Putamen (tissue), 1 donor: ENCODE measurements around the gene UFSP1.
"Not testable (repeated sequence)": the region's sequence is repeated elsewhere in the genome, so short reads cannot be mapped to it uniquely, and the experiment has no call there.

Experiments used
- DNase-seq: peaks from one replicate; pipeline ENCODE4 v3.0.0-alpha.2; 2016; ENCODE audit warnings: low spot score

The UFSP1 gene

DNA sequence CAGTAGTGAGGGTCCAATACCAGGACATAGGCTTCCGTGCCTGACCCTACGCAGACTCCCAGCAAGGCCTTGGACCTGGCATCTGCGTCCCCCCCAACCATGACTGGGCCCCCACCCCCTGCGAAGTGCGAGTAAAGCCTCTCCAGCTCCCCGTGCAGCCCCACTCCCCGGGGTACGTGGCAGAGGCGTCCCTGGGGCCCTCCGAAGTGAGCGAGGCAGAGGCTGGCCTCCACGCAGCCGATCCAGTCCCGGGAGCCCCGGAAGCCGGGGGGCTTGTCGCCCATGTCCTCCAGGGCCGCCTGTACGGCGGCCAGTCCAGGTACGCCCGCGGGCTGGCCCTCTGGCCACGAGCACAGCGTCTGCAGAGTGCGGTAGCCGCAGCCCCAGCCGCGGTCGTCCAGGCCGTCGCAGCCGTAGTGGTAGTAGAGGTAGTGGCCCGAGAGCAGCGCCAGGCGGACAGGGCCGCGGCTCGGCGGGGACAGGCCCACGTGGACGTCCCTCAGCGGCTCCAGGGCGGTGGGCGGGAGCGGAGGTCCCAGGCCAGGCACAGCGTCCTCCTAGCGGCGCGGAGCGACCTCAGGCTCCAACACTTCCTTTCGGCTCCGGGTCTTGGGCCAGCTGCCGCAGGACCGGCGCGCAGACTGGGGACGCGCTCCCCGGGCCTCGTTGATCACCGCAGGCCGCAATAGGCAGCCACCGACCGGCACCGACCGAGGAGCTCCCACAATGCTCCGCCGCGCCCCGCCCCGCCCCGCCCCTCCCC lies at the start of gene UFSP1:
UFSP1 (minus strand) TSS at position 728 of the 763 bp plus-strand sequence; CDS start at position 284, 444 bp downstream.
- DNase-seq: no peak

DNA sequence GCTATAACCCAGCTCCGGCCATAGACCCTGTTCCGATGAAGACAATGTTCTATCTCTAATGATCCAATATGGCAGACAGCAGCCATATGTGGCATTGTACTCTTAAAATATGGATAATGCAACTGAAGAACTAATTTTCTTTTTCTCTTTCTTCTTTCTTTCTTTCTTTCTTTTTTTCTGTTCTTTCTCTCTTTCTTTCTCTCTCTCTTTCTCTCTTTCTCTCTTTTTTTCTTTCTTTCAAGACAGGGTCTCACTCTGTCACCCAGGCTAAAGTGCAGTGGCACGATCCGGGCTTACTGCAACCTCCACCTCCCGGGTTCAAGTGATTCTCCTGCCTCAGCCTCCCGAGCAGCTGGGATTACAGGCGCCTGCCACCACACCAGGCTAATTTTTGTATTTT lies 46.7 kb upstream of the UFSP1 start:
- DNase-seq: not testable (repeated sequence)

DNA sequence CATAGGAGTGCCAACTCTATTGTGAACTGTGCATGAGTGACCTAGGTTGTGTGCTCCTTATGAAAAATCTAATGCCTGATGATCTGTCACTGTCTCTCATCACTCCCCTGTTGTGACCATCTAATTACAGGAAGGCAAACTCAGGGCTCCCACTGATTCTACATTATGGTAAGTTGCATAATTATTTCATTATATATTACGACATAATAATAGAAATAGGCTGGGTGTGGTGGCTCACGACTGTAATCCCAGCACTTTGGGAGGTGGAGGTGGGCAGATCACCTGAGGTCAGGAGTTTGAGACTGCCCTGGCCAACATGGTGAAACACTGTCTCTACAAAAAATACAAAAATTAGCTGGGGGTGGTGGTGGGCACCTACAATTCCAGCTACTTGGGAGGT lies 45.9 kb upstream of the UFSP1 start:
- not testable (repeated sequence) for DNase-seq

DNA sequence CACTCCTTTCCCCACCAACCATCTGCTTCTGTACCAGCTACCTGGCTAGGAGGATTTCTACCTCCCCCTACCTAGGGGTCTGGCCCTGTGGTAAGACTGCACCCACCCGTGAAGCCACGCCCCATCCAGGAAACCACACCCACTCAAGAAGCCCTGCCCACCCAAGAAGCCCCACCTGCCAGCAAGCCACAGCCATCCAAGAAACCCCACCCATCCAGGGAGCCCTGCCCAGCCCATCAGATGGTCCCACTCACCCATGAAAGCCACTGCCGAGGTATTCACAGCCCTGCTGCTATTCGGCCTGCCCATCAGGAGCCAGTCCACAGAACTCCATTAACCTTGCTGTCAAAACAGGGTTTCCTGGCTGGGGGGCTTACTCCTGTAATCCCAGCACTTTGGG lies 44.2 kb upstream of the UFSP1 start:
- no peak for DNase-seq

DNA sequence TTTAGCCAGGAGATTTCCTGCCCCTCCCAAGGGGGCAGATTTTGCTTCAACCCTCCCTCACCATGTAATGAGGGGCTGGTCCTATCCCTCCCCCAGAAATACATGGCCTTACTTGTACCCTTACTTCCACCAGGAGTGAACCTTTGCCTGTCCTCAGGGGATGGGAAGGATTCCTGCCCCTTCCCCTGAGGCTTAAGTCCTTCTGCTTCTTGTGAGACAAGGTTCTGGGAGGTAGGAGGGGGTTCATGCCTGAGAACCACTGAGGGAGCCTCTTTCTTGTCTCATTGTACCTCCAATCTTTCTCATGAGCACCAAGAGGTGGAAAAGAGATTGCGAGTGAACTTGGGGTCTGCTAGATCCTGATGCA lies 40.3 kb upstream of the UFSP1 start:
- DNase-seq: no peak

DNA sequence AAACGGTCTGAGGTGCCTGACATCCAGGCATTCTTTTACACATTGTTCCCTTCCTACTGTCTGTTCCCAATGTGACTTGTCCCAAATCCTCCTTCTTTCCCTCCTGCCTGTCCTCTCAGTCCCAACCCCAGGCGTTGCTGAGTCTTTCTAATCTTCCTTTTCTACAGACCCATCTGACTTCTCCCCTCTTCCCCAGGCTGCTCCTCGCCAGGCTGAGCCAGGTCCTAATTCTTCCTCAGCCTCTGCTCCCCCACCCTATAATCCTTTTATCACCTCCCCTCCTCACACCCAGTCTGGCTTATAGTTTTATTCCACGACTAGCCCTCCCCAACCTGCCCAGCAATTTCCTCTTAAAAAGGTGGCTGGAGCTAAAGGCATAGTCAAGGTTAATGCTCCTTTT lies 34.1 kb upstream of the UFSP1 start:
- DNase-seq: not testable (repeated sequence)

DNA sequence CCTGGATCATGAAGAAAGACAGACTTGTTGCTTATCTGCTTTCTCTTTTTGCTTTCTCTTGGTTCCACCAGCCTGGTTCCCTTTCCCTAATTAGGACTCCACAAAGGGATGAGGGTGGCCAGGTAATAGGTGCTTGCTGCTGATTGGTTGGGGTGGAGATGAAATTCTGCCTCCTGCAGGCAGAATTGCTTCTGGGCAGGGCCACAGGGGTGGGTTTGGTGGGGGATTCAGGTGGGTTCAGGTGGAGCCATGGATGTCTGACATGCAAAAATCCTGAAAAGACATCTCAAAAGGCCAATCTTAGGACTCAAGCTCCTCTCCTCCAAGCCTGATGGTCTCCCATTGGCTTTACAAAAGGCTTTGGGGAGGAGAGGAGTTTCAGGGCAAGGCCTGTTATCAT lies 31.5 kb upstream of the UFSP1 start:
- DNase-seq: no peak

DNA sequence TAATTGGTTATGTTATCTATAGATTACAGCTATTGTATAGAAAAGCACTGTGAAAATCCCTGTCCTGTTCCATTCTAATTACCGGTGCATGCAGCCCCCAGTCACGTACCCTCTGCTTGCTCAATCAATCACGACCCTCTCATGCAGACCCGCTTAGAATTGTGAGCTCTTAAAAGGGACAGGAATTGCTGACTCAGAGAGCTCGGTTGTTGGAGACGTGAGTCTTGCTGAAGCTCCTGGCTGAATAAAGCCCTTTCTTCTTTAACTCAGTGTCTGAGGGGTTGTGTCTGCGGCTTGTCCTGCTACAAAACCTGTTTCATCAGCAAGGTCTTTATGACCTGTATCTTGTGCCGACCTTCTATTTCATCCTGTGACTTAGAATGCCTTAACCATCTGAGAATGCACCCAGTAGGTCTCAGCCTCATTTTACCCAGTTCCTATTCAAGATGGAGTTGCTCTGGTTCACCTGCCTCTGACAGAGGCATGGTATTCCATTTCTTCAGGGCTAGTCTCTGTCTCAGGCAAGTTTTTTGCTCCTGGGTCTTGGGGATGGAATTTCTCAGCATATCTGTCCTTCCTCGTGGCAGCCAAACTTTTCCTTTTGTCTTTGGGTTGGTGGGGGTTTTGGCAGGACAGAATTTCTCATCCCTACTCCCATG lies 30.4 kb upstream of the UFSP1 start:
- not testable (repeated sequence) for DNase-seq

DNA sequence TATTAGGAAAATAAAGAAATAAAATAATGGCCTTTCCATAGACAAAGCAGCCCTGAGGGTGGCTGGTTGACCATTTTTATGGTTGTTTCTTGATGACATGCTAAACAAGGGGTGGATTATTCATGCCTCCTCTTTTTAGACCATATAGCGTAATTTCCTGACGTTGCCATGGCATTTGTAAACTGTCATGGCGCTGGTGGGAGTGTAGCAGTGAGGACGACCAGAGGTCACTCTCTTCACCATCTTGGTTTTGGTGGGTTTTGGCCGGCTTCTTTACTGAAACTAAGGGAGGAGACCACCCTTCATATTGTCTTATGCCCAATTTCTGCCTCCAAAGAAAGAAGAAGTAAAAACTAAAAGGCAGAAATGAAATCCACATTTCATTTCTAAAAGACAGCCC lies 29.8 kb upstream of the UFSP1 start:
- not testable (repeated sequence) for DNase-seq

DNA sequence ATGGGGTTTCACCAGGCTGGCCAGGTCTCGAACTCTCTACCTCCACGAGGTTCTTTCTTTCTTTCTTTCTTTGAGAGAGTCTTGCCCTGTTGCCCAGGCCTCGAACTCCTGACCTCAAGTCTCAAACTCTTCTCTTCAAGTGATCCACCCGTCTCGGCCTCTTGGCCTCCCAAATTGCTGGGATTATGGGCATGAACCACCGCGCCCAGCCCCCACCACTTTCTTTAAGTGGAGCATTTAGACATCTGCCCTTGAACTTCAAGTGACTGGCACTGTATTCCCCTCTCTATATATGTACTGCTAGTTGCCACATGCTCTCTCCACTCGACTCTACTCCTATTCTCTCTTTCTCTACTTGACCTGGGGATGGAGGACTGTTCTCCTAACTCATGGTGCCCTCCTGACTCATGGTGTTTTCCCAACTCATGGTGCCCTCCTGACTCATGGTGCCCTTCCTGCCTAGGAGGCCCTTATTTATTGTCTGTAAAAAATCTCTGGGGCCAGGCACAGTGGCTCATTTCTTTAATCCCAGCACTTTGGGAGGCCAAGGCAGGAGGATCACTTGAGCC lies 25.4 kb upstream of the UFSP1 start:
- no peak for DNase-seq

DNA sequence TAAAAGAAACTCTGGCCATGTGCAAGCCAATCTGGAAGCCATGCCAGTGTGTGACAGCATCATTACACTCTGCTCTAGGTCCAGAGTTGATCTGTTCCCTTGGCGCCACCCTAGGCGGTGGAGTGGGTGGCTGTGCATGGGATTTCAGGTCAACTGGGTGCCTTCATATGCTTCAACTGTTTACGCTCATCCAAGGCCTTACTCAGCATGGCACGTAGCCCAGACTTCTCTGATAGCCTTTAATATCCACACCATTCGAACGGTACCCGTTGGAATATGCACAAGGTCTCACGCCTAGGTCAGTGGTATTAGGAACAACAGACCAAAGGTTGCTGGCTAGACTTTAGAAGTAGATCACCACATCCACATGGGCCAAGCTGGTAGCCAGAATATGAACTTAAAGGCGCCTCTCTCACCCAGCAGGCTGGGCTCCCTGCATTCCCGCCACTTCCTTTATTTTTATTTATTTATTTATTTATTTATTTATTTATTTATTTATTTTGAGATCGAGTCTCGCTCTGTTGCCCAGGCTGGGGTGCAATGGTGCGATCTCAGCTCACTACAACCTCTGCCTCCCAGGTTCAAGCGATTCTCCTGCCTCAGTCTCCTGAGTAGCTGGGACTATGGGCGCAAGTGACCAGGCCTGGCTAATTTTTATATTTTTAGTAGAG lies 24.8 kb upstream of the UFSP1 start:
- no peak for DNase-seq

DNA sequence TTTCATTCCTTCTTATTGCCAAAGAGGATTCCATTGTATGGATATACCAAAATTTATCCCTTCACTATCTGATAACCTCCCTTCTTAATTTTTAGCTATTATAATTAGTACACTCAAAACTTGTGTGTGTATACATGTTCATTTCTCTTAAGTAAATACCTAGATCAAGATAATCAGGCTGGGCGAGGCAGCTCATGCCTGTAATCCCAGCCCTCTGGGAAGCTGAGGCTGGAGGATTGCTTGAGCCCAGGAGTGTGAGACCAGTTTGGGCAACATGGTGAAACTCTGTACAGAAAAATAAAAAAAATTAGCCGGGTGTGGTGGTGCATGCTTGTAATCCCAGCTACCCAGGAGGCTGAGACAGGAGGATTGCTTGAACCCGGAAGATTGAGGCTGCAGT lies 22.0 kb upstream of the UFSP1 start:
- no peak for DNase-seq

DNA sequence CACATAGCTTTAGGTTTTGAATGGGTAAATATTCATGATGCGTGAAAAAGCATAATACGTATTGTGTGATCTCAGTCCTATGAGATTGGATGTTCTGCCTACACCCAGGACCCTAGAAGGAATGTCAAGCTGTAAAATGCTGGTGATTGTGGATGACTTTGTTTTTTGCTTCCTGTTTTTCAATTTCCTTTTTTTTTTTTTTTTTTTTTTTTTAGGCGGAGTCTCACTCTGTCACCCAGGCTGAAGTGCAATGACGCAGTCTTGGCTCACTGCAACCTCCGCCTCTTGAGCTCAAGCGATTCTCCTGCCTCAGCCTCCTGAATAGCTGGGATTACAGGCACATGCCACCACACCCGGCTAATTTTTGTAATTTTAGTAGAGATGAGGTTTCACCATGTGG lies 20.9 kb upstream of the UFSP1 start:
- not testable (repeated sequence) for DNase-seq

DNA sequence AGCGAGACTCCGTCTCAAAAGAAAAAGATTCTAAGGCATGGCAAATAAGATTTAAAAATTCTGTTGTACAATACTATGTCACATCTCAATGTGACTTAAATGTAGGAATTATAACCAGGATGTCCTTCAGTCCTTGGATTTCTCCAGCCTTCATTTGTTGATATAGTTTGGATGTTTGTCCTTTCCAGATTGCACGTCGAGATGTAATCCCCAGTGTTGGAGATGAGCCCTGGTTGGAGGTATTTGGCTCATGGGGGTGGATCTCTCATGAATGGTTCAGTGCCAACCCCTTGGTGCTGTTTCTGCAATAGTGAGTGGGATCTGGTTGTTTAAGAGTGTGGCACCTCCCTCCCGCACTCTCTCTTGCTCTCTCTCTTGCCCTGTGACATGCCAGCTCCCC lies 19.0 kb upstream of the UFSP1 start:
- DNase-seq: no peak

DNA sequence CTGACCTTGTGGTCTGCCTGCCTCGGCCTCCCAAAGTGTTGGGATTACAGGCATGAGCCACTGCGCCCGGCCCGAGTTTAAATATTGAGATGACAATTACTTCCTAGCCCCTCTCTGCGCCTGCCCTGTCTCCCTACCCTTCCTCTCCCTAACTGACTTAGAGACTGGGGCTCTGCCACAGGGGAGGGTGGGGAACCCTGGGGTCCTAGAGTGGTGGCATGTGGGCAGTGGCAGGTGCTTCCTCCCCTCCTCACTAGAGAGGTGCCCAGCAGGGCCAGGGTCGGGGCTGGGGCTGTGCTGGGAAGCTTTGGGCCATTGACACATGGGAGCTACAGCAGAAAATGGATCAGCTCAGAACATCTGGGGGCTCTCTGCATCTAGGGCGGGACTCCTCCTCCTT lies 13.1 kb upstream of the UFSP1 start:
- DNase-seq: no peak

DNA sequence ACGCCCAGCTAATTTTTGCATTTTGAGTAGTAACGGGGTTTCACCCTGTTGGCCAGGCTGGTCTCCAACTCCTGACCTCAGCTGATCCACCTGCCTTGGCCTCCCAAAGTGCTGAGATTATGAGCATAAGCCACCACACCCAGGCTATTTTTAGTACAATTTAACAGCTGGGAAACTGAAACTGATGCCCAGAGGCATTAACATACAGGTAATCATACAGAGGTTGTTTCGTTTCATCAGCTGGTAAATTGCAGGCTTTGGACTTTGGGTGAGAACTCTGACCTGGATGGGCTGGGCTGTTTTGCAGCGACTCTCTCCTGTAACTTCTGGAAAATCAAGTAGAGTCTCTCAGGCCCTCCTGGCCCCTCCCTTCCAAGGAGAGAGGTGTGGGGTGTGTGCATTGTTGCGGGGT lies 12.4 kb upstream of the UFSP1 start:
- DNase-seq: no peak

DNA sequence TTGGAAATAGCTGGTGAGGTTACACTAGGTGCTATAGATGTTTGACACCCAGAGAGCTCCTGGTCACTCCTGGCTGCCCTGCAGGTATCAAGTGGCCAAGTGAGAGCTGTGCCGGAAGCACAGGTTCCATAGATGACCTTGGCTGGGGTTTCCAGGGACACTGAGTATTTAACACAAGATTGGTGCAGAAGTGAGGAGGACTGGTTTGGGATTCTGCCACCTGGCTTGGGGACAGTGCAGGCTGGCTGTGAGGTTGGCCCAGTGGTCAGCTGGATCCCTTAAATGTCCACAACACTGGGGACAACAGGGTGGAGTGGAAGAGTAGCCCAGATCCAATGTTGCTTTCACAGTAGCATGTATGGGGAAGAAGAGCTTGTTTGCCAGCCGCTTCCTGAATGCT lies 11.5 kb upstream of the UFSP1 start:
- DNase-seq: no peak

DNA sequence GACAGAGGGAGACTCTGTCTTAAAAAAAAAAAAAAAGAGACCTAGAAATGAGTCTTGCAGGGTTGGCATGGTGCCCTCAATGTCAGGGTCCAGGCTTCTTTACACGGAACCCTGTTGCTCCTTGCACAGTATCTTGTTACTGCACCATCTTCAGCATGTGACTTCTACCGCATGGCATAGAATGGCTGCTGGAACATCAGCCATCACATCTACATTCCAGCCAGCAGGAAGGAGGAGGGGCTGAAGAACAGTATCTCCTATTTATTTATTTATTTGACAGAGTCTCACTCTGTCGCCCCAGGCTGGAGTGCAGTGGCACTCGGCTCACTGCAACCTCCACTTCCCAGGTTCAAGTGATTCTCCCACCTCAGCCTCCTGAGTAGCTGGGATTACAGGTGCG lies 9.9 kb upstream of the UFSP1 start:
- no peak for DNase-seq

DNA sequence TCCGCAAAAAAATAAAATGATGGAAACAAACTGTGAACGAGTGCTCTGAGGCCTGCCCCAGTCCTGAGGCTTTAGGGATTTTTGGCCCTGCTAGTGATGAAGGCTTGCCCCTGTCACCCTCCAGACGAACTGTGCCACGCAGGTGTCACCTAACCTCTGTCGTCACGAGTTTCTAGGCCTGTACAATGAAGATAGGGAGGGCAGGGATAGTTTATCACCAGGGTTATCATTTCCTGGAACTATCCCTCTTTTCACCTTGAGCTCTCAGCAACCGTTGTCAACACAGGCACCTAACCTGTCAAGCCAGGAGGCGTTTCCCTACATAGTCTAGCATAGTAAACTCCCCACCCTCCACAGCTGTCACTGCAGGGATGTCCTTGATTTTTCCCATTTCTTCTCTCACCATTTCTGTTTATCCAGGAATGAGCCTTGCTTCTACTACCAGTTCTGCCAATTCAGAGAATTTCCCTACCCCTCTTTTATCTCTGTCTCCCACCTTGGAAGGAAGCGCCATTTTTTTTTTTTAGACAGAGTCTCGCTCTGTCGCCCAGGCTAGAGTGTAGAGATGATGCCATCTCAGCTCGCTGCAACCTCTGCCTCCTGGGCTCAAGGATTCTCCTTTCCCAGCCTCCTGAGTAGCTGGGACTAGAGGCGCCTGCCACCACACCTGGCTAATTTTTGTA lies 8.4 kb upstream of the UFSP1 start:
- DNase-seq: no peak

DNA sequence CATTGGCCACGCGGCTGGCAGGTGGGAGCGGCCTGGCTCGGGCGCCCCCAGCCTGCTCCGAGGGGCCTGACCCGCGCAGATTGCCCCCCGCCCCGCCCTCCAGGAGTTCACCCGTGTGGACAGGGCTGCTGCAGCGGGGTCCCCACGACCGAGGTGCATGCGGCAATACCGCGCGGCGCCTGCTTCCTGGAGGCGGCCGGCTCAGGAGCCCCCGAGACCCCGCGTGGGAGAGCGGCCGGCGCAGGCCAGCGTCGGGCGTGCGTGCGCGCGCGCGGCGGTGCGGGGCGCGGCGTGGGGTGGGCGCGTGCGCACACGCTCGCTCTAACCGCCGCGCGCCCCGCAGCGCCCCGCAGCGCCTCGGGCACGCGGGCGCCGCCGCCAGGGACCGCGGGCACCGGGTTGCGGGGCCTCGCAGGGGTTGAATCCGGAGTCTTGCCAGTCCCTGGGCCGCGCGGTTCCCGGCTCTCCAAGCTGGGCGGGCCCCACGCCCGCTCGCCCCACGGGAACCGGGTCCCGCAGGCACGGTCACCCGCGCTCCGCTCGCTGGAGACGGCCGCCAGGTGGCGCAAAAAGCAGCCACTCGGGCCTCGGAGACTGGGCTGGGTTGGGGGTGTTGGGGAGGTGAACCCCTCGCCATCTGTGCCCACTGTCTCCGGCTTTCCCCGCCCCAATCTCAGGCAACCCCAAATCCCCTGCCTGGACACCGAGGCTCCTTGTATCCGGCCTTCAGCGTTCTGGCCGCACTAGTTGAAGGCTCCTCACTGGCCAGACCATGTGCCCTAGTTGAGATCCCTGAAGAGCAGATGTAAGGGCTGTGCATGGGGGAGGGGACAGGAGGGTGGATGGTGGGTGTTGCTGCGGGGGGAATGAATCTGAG lies 7.5 kb upstream of the UFSP1 start:
- no peak for DNase-seq
